ENCODE results near the gene MAX. TPM values are rescaled to one million over a fixed set of nuclear protein-coding genes. Genes with fewer than 3 reads are reported as not detected.
A peak's percentile ranks its signal among the peaks of the same experiment; 100 is the strongest.

MAX gene
- total and polyA plus RNA-seq, 9 of the 15 experiments (the other 6 are each of a cell fraction or from before 2014, with no cell fraction given): 15.4 to 96.5 (median 51.6) TPM

DNA sequence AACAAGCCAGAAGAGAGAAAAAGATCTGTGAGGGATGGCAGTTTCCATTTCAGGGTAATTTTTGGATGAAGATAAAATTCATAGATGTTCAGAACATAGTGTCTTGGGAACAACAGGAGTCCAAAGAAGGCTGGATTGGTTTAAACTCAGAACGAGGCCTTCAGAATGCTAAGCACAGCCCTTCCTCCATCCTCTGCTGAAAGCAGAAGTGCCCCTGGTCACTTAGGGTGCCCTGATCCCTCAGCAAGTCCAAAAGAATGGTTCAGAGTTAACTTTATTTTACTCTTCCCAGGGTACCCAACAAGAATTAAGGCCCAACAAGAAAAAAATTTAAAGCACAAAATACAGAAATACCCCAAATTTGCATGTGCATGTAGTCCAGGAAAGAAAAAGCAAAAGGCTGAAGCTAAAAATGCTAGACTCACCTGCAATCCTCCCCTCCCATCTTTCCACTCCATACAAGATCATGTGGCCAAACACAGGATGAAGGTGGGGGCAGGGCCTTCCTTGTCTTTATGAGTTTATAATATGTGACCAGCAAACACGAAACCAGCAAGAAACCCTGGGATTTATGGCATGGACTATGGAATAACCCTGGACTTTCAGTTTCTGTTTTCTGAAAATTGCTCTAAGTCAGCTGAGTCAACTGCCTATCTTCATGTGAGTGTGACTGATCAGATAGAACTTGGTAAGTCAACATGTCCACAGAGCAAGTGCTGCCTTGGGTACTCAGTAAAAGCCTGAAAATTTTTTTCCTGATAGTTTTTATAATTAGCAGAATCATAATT, 21.2 kb downstream of the MAX start:
- Histone ChIP-seq H3K79me2 (ENCODE audit: control insufficient read depth, insufficient read depth, low read length) (peaks cover 16% of the 10 kb centered on the region; the same call in 2 of the 3 replicates), H3K9me3 (replicated peaks; ENCODE audit: control insufficient read depth, insufficient read depth, low read depth, low read length) (no peaks in the 10 kb centered on the region), H3K4me2 (ENCODE audit: insufficient read depth, low read length) (no peak overlapping the region), H2AFZ (ENCODE audit: low read depth, low read length) (no peak overlapping the region), H3K36me3 (ENCODE audit: control insufficient read depth, insufficient read depth, low read length) (peaks cover 85% of the 10 kb centered on the region), H3K27me3 (ENCODE audit: control insufficient read depth in 2 of 2, insufficient read depth in 2 of 2, low read length in 2 of 2) (no peaks in the 10 kb centered on the region), H3K9me1 (ENCODE audit: control insufficient read depth, insufficient read depth, low read length) (no peaks in the 10 kb centered on the region), H3K4me1 (replicated peaks in 1 of 2; ENCODE audit: control insufficient read depth in 2 of 2, insufficient read depth in 2 of 2, low read length in 2 of 2) (peaks cover 0 to 12% of the 10 kb centered on the region in 2 experiments; a peak in 3 of 5 replicates), H3K4me3 (no peak overlapping the region), H3K9ac (ENCODE audit: insufficient read depth in 1 of 2, low read depth in 2 of 2, low read length in 2 of 2) (no peak overlapping the region), H4K20me1 (replicated peaks; ENCODE audit: control insufficient read depth, insufficient read depth, low read length) (no peaks in the 10 kb centered on the region), H3K27ac (ENCODE audit: extremely low read depth, low read depth, low read length) (no peak overlapping the region)
- no TSS peak for BruUV-seq (replicated peaks)
- ATAC-seq: no peak
- DNase-seq (ENCODE audit: extremely low read depth in 1 of 4, low spot score in 3 of 4): no peak
- POLR2A ChIA-PET: interaction anchor here (0.7 to 1.1 kb wide), 4 partner anchors 16 to 58 kb away, joined by 3 to 4 read pairs (median 3); no protein-coding TSS in a partner anchor
- in situ Hi-C loops (cut with MboI) (no loop called here), intact Hi-C loops (cut with micrococcal nuclease) (no loop called here)
- 81% methylated on average over 2 of the region's 2 CpGs for WGBS (ENCODE audit: insufficient coverage, low coverage, missing lambda C conversion rate)
- TF ChIP-seq JUNB (CRISPR knock-in tag; conservative IDR thresholded peaks at IDR 0.05) (no peak), SMAD2 (IDR thresholded peaks at IDR 0.05; ENCODE audit: low read depth, low read length) (no peak), ZBTB17 (CRISPR knock-in tag; IDR thresholded peaks at IDR 0.05) (peak; percentile 95), ZNF282 (CRISPR knock-in tag; IDR thresholded peaks at IDR 0.05) (no peak), CBFB (CRISPR knock-in tag; IDR thresholded peaks at IDR 0.05) (no peak), MLLT1 (IDR thresholded peaks at IDR 0.05) (peak in 1 of 2 experiments; percentile 87; a peak in 2 of 4 replicates), FOXA3 (CRISPR knock-in tag; conservative IDR thresholded peaks at IDR 0.05 in 1 of 2, IDR thresholded peaks at IDR 0.05 in 1 of 2) (peak in 1 of 2 experiments; percentile 86; a peak in 2 of 4 replicates), RAD21 (CRISPR knock-in tag; conservative IDR thresholded peaks at IDR 0.05 in 1 of 2, IDR thresholded peaks at IDR 0.05 in 1 of 2) (0 out of 4 replicates have a peak, but pooled peaks of 1 of the 2 experiments have one; percentile 12), KLF1 (tag; IDR thresholded peaks at IDR 0.05) (no peak)
- CTCF ChIA-PET (ENCODE audit: low intra/inter-chr PET ratio): no interaction called here
- peak; percentile 68 for FAIRE-seq

All from K562 (cell line).